Measurements from ENCODE around the gene OLFML1. TPM values are rescaled to one million over a fixed set of nuclear protein-coding genes. Genes with fewer than 3 reads are reported as not detected.

OLFML1 gene
- total RNA-seq, 3 donors from 2014 or later: 4.6 to 11.9 (median 4.6) TPM

DNA sequence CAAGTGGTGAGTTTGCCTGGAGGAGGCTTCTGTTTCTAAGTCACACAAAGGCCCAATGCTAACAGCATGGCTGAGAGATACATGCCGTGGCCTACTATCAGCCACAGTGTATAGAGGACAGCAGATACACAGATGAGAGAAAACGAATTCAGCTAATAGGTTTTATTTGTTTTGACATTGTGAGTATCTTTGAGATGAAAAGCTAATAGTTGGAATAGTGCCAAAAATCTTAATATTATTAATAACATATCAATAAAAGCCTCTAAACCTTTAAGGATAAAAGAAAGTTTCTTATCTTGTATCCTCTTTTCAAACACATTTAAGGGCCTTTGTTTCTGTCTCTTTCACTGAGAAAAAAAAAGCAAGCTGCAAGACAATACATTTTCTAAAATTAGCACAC is 30.5 kb upstream of the OLFML1 start:
- H3K27ac ChIP-seq: no peak overlapping the region
- no peak for TF ChIP-seq POLR2A (IDR thresholded peaks at IDR 0.05)
- no peak for TF ChIP-seq POLR2AphosphoS5 (IDR thresholded peaks at IDR 0.05)
- TF ChIP-seq CTCF (IDR thresholded peaks at IDR 0.05): no peak
- no peak for DNase-seq (ENCODE audit: low spot score in 2 of 2)
- no peak overlapping the region for H3K4me3 ChIP-seq
- no peaks in the 10 kb centered on the region for H3K36me3 ChIP-seq
- H3K9me3 ChIP-seq: no peaks in the 10 kb centered on the region
- intact Hi-C loops (cut with DNase I; ENCODE audit: low total_unique reads): no loop called here
- H3K27me3 ChIP-seq: no peaks in the 10 kb centered on the region
- H3K4me1 ChIP-seq: no peaks in the 10 kb centered on the region

DNA sequence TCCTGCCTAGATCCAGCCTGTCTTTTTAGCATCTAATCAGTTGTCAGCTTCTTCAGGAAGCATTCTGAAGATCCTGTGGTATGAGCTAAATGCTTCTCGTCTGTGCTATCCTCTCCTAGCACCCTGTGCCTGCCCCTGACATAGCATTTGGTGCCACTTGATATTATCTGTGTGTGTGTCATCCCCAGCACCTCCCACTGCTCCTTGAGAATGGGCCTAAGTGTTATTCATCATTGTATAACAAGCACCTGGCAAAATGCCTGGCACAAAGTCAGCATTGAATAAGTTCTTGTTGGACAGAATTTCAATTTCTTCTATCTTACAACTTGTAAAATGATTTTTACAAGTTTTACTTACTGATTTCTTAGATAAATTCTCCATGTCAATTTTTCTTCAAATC is 28.1 kb upstream of the OLFML1 start:
- no peaks in the 10 kb centered on the region for H3K36me3 ChIP-seq
- H3K4me3 ChIP-seq: no peak overlapping the region
- H3K9me3 ChIP-seq: no peaks in the 10 kb centered on the region
- no peaks in the 10 kb centered on the region for H3K4me1 ChIP-seq
- H3K27ac ChIP-seq: no peak overlapping the region
- TF ChIP-seq POLR2A (IDR thresholded peaks at IDR 0.05): no peak
- no peak for TF ChIP-seq CTCF (IDR thresholded peaks at IDR 0.05)
- TF ChIP-seq POLR2AphosphoS5 (IDR thresholded peaks at IDR 0.05): no peak
- intact Hi-C loops (cut with DNase I; ENCODE audit: low total_unique reads): no loop called here
- H3K27me3 ChIP-seq: no peaks in the 10 kb centered on the region
- no peak for DNase-seq (ENCODE audit: low spot score in 2 of 2)

DNA sequence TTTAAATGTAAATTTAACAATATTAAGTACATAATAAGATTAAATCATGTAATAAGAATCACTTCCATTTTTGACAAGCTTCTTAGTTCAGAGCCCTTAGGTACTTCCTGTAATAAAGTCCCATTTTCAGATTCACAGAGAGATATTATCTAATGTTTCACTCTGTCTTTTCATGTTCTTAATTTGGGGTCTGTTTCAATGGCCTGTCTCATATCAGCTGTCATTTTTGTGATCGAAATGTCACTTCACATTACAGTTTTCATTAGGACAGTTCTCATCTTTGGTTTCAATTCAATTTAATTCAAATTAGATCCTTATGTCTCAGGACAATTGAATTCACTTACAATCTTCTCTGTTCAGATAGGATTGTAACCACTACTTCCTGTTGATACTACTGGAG is 22.6 kb upstream of the OLFML1 start:
- no peaks in the 10 kb centered on the region for H3K9me3 ChIP-seq
- H3K4me3 ChIP-seq: no peak overlapping the region
- no peaks in the 10 kb centered on the region for H3K36me3 ChIP-seq
- TF ChIP-seq POLR2A (IDR thresholded peaks at IDR 0.05) (no peak), CTCF (IDR thresholded peaks at IDR 0.05) (no peak), POLR2AphosphoS5 (IDR thresholded peaks at IDR 0.05) (no peak)
- no peaks in the 10 kb centered on the region for H3K27me3 ChIP-seq
- DNase-seq (ENCODE audit: low spot score in 2 of 2): no peak
- intact Hi-C loops (cut with DNase I; ENCODE audit: low total_unique reads): no loop called here
- no peaks in the 10 kb centered on the region for H3K4me1 ChIP-seq
- no peak overlapping the region for H3K27ac ChIP-seq

DNA sequence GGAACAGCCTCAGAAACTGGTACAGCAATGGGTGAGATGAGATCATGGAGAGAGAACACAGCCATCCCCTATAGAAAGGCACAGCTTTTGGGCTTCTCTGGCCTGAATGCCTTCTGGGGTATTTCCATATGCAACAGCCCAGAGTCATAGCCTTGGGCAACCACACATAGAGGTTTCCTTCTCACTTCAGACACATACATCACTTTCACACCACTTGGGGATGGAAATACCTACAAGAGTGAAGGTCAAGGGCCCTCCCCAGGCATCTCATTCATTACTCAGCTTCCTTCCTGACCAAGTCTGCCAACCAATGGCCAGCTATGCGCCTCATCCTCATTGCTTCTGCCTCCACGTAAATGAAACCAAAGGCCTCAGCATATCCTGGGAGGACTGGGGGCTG is 17.7 kb upstream of the OLFML1 start:
- no peaks in the 10 kb centered on the region for H3K9me3 ChIP-seq
- H3K27me3 ChIP-seq: no peaks in the 10 kb centered on the region
- peaks cover 3% of the 10 kb centered on the region for H3K36me3 ChIP-seq
- no peaks in the 10 kb centered on the region for H3K4me1 ChIP-seq
- no peak for DNase-seq (ENCODE audit: low spot score in 2 of 2)
- H3K4me3 ChIP-seq: no peak overlapping the region
- TF ChIP-seq CTCF (IDR thresholded peaks at IDR 0.05) (no peak), POLR2A (IDR thresholded peaks at IDR 0.05) (no peak), POLR2AphosphoS5 (IDR thresholded peaks at IDR 0.05) (no peak)
- intact Hi-C loops (cut with DNase I; ENCODE audit: low total_unique reads): no loop called here
- no peak overlapping the region for H3K27ac ChIP-seq

GRCh38 chr11:7469351-7469865 is 15.9 kb upstream of the OLFML1 start:
- Histone ChIP-seq H3K9me3 (no peaks in the 10 kb centered on the region), H3K27ac (no peak overlapping the region), H3K4me1 (no peaks in the 10 kb centered on the region), H3K27me3 (no peaks in the 10 kb centered on the region), H3K4me3 (no peak overlapping the region), H3K36me3 (peaks cover 4% of the 10 kb centered on the region)
- no peak for DNase-seq (ENCODE audit: low spot score in 2 of 2)
- intact Hi-C loops (cut with DNase I; ENCODE audit: low total_unique reads): no loop called here
- no peak for TF ChIP-seq POLR2A (IDR thresholded peaks at IDR 0.05)
- no peak for TF ChIP-seq CTCF (IDR thresholded peaks at IDR 0.05)
- TF ChIP-seq POLR2AphosphoS5 (IDR thresholded peaks at IDR 0.05): no peak

All from breast epithelium (tissue), 4 donors.